IPS-15b (cell line): Measurements from ENCODE around the gene ZNF544.

Experiments used
- H3K27me3 ChIP-seq: one replicate; pipeline ENCODE4 v1.6.1; 2013; ENCODE audit warnings: low read length; ENCODE audit not compliant: control insufficient read depth, insufficient read depth
- H3K36me3 ChIP-seq: one replicate; pipeline ENCODE4 v1.6.1; 2013; ENCODE audit warnings: low read length; ENCODE audit not compliant: control insufficient read depth, insufficient read depth
- H3K4me1 ChIP-seq: one replicate; pipeline ENCODE4 v1.6.1; 2013; ENCODE audit warnings: mild to moderate bottlenecking, low read length; ENCODE audit not compliant: control insufficient read depth, insufficient read depth
- H3K4me3 ChIP-seq: one replicate; pipeline ENCODE4 v1.5.1; 2013; ENCODE audit warnings: low read depth, low read length
- H3K9ac ChIP-seq: one replicate; pipeline ENCODE4 v1.6.1; 2013; ENCODE audit warnings: low read depth, mild to moderate bottlenecking, low read length
- H3K9me3 ChIP-seq: one replicate; pipeline ENCODE4 v1.6.1; 2013; ENCODE audit warnings: mild to moderate bottlenecking, low read length; ENCODE audit not compliant: control insufficient read depth, insufficient read depth

ZNF544 gene

DNA sequence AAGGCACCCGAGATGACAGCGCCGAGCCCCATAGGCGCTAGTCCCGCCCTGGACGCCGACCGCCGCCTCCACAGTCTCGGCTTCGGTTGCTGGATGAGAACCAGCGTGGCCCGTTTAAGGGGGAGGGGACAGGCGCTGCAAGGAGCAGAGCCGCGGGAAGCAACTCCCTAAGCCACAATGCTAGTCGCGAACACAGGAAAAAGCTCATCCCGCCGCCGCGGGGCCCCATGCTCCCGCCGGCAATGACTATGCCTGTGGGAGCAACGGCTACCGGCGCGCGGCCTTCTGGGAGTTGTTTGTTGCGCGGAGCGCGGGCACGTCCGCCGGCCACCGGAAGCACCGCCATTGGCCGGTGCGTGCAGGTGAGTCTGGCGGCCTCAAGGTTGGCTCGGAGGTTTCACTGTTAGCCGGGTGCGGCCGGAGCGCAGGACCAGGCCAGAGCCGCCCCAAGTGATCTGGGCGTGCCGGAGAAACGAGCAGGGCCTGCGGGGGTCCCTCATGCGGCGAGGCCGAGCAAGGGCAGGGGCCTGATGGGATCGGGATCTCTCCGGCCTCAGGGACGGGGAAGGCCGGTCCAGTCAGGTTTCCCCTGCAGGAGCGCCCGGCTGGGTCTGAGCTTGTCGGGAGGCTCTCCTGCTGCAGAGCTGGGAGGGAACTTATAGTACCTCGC is at the start of gene ZNF544:
Gene ZNF544, plus strand, starts transcription at position 330 of the 670 bp plus-strand sequence. CDS start 15,110 bp downstream, outside the sequence.
- peak within 1 kb of the TSS; percentile 95 for H3K9ac ChIP-seq

GRCh38 chr19:58181902-58182576 is 46.7 kb upstream of the ZNF544 start:
- peaks cover 4% of the 10 kb centered on the region for H3K9me3 ChIP-seq
- no peaks in the 10 kb centered on the region for H3K4me1 ChIP-seq
- peak overlapping the region; percentile 52 for H3K4me3 ChIP-seq
- no peaks in the 10 kb centered on the region for H3K27me3 ChIP-seq
- H3K36me3 ChIP-seq, result peaks cover 9% of the 10 kb centered on the region
- no peak overlapping the region for H3K9ac ChIP-seq

More for the DNA sequence above, at the start of gene ZNF544:
- Histone ChIP-seq H3K4me3 (peak within 1 kb of the TSS; percentile 62), H3K27me3 (no peaks in the 10 kb centered on the region), H3K36me3 (peaks cover 36% of the 10 kb centered on the region), H3K9me3 (no peaks in the 10 kb centered on the region), H3K4me1 (peaks cover 9% of the 10 kb centered on the region)

DNA sequence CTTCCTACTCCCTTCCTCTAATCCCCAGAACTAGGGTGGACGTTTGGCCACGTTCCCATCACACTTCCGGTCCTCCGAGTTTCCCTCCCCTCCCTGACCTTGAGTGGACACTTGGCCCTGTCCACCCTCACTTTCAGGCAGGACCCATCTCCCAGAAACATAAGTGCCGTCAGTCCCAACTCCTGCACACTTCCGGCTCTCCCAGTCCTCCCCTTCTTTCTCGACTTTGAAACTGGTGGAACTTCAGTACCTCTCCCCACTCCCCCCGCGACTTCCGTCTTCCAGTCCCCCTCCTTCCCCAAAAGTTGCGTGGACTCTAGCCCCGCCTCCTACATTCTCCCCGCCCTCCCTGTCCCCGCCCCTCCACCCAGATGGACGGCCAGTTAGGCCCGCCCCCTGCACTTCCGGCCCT is 46.1 kb upstream of the ZNF544 start:
- peak overlapping the region; percentile 98 for H3K4me3 ChIP-seq
- no peak overlapping the region for H3K9ac ChIP-seq
- no peaks in the 10 kb centered on the region for H3K27me3 ChIP-seq
- no peaks in the 10 kb centered on the region for H3K4me1 ChIP-seq
- H3K9me3 ChIP-seq, result peaks cover 4% of the 10 kb centered on the region
- peaks cover 11% of the 10 kb centered on the region for H3K36me3 ChIP-seq

DNA sequence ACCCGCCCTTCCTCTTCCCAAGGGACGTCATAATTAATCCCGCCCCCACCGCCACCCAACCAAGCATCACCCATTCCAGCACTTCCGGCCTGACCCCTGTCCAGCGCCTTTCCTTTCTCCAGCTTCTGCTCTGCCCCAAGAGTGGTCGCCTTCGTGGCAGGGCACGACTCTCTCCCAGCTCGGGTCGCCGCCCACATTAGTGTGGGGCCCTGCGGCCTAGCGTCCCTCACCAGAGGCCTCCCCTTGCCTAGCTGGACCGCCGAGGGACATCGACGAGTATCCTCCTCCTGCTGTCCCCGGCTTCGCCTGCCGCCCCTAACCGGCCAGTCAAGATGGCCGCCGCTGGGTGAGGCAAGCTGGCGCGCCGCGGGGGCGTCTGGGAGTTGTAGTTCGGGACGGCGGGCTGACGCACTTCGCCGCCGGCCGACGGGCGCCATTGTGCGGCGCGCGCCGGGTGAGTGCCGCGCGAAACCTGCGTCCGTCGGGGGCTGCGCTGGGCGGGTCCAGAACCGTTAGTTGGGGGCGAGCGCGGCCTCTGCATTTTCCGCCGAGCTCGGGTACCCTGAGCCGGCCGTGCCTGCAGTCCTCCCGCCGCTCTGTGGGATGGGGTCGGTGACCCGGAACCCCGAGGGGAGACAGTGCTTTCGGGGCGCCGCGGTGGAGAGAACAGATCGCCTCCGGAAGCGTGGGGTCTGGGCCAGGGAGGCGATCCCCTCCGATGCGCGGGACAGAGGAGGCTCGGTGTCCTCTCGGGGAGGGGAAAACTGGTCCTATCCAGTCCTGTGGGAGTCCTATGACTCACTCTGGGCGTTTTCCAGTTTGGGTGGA is 45.5 kb upstream of the ZNF544 start, which contains the start of gene ZNF274:
Gene ZNF274, plus strand, starts transcription at position 73 of the 828 bp plus-strand sequence. CDS start 905 bp downstream, outside the sequence.
- Histone ChIP-seq H3K27me3 (no peaks in the 10 kb centered on the region), H3K4me3 (peak within 1 kb of the TSS; percentile 98), H3K4me1 (no peaks in the 10 kb centered on the region), H3K9me3 (peaks cover 4% of the 10 kb centered on the region), H3K9ac (peak within 1 kb of the TSS; percentile 96), H3K36me3 (peaks cover 15% of the 10 kb centered on the region)

DNA sequence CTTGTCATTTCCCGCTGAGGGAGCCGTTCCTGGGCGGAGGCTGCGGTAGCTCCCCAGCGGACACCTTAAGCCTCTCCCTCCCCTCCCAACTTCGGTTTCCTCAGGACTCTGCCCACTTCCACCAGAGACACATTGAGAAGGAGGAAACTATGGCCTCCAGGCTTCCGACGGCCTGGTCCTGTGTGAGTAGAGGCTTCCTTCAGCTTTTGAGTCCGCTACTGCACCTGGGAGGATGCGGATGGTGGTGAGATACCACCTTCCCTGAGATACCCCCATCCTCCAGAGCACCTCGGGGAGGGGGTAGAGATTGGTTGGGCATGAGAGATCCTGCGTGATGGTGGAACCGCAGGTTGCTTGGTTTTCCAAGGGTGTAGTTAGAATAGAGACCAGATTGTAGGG is 44.9 kb upstream of the ZNF544 start:
- H3K4me1 ChIP-seq, result no peaks in the 10 kb centered on the region
- H3K9ac ChIP-seq, result peak overlapping the region; percentile 90
- H3K36me3 ChIP-seq, result peaks cover 15% of the 10 kb centered on the region
- H3K27me3 ChIP-seq, result no peaks in the 10 kb centered on the region
- peak overlapping the region; percentile 98 for H3K4me3 ChIP-seq
- peaks cover 4% of the 10 kb centered on the region for H3K9me3 ChIP-seq

- Histone ChIP-seq H3K9me3 (peaks cover 70% of the 10 kb centered on the region), H3K27me3 (no peaks in the 10 kb centered on the region), H3K36me3 (peaks cover 59% of the 10 kb centered on the region), H3K4me3 (no peak overlapping the region), H3K9ac (no peak overlapping the region), H3K4me1 (no peaks in the 10 kb centered on the region)
These were observed 31.7 kb upstream of the ZNF544 start for GRCh38 chr19:58196901-58197616.

- H3K27me3 ChIP-seq, result no peaks in the 10 kb centered on the region
- no peaks in the 10 kb centered on the region for H3K4me1 ChIP-seq
- H3K36me3 ChIP-seq, result peaks cover 45% of the 10 kb centered on the region
- peaks cover 35% of the 10 kb centered on the region for H3K9me3 ChIP-seq
- no peak overlapping the region for H3K4me3 ChIP-seq
- no peak overlapping the region for H3K9ac ChIP-seq
These were observed 24.8 kb upstream of the ZNF544 start for GRCh38 chr19:58203814-58204475.

DNA sequence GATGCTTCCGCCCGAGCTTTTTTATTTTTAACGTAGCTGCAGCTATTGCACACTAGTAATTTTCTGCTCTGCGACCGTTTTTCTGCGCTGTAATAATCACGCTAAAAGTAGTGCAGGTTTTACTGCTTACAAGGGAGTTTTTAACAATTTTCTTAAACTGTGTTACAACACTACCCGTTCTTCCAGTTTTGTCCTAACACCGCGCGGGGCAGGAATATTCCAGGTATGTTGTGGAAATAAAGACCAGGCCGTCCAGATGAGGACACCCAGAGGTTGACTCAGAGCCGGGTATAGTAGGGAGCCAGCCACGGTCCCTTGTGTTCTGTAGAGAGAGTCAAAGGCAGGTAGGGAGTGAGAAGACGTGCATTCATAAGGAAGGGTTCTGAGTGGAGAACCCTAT is 24.1 kb upstream of the ZNF544 start:
- Histone ChIP-seq H3K36me3 (peaks cover 51% of the 10 kb centered on the region), H3K4me3 (no peak overlapping the region), H3K4me1 (no peaks in the 10 kb centered on the region), H3K9ac (no peak overlapping the region), H3K27me3 (no peaks in the 10 kb centered on the region), H3K9me3 (peaks cover 33% of the 10 kb centered on the region)

- Histone ChIP-seq H3K36me3 (peaks cover 66% of the 10 kb centered on the region), H3K9me3 (peaks cover 19% of the 10 kb centered on the region), H3K4me1 (no peaks in the 10 kb centered on the region), H3K9ac (no peak overlapping the region), H3K27me3 (no peaks in the 10 kb centered on the region), H3K4me3 (no peak overlapping the region)
These were observed 19.1 kb upstream of the ZNF544 start for GRCh38 chr19:58209577-58209976.

DNA sequence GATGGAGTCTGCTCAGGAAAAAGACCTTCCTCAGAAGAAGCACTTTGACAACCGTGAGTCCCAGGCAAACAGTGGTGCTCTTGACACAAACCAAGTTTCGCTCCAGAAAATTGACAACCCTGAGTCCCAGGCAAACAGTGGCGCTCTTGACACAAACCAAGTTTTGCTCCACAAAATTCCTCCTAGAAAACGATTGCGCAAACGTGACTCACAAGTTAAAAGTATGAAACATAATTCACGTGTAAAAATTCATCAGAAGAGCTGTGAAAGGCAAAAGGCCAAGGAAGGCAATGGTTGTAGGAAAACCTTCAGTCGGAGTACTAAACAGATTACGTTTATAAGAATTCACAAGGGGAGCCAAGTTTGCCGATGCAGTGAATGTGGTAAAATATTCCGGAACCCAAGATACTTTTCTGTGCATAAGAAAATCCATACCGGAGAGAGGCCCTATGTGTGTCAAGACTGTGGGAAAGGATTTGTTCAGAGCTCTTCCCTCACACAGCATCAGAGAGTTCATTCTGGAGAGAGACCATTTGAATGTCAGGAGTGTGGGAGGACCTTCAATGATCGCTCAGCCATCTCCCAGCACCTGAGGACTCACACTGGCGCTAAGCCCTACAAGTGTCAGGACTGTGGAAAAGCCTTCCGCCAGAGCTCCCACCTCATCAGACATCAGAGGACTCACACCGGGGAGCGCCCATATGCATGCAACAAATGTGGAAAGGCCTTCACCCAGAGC is 16.2 kb upstream of the ZNF544 start:
- no peak overlapping the region for H3K9ac ChIP-seq
- no peaks in the 10 kb centered on the region for H3K27me3 ChIP-seq
- H3K4me3 ChIP-seq, result no peak overlapping the region
- H3K4me1 ChIP-seq, result no peaks in the 10 kb centered on the region
- H3K36me3 ChIP-seq, result peaks cover 53% of the 10 kb centered on the region
- peaks cover 10% of the 10 kb centered on the region for H3K9me3 ChIP-seq
